Measurements from ENCODE around the gene MMS19.

MMS19 gene, protein sequence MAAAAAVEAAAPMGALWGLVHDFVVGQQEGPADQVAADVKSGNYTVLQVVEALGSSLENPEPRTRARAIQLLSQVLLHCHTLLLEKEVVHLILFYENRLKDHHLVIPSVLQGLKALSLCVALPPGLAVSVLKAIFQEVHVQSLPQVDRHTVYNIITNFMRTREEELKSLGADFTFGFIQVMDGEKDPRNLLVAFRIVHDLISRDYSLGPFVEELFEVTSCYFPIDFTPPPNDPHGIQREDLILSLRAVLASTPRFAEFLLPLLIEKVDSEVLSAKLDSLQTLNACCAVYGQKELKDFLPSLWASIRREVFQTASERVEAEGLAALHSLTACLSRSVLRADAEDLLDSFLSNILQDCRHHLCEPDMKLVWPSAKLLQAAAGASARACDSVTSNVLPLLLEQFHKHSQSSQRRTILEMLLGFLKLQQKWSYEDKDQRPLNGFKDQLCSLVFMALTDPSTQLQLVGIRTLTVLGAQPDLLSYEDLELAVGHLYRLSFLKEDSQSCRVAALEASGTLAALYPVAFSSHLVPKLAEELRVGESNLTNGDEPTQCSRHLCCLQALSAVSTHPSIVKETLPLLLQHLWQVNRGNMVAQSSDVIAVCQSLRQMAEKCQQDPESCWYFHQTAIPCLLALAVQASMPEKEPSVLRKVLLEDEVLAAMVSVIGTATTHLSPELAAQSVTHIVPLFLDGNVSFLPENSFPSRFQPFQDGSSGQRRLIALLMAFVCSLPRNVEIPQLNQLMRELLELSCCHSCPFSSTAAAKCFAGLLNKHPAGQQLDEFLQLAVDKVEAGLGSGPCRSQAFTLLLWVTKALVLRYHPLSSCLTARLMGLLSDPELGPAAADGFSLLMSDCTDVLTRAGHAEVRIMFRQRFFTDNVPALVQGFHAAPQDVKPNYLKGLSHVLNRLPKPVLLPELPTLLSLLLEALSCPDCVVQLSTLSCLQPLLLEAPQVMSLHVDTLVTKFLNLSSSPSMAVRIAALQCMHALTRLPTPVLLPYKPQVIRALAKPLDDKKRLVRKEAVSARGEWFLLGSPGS

DNA sequence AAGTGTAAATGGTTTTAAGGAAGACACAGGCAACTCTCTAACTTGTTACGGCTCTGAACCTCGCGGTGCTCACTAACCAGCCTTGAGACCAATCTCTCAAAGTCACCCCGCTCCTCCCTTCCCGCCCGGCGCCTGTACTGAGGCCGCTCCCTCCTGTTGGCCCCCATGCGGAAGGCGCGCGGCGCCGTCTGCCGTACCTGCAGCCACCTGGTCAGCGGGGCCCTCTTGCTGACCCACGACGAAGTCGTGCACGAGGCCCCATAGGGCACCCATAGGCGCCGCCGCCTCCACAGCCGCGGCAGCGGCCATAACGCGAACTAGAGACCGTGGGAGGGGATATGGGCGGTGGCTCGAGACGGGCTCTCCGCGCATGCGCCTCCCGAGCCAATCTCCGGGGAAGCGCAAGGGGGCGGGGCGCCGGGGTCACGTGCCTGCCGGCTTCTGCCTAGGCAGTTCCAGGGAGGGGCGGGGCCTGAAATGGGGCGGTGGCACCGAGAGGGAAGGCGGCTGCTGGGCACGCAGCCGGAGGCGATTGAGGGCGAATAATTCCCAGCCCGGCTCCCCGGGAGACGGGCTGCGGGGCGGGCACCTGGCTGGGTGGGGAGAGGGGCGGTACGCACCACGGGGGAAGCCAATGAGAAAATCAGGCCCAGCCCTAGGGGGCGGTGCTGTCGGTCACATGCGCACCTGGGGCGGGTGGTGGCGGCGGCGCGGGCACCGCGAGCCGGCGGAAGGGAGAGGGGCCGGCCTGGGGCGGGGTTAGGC is at the start of gene MMS19:
Gene MMS19, minus strand, starts transcription at position 347 of the 765 bp plus-strand sequence. Its CDS starts 38 bp downstream, at position 309.
- DNase-seq (ENCODE audit: low read depth in 2 of 2), result peak; percentile 98 to 100

DNA sequence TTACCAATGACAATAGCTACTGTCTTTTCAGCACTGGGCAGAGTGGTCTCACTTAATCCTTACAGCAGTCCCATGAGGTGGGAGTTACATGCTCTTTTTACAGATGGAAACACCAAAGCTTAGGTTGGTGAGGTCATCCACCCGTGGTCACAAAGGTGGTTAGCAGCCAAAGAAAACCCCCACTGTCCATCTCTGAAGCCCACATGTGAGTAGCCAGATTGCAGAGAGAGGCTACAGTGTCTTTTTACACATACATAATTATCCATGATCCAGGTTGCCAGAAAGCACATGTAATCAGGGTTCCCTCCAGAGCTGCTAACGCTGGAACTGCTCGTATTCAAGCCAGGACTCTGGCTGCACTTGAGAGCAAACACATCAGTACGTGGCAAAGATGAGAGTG is 49.7 kb upstream of the MMS19 start:
- no peak for DNase-seq (ENCODE audit: low read depth in 2 of 2)

GRCh38 chr10:97547271-97547600 is 49.0 kb upstream of the MMS19 start:
- DNase-seq (ENCODE audit: low read depth in 2 of 2), result no peak

- DNase-seq (ENCODE audit: low read depth in 2 of 2), result no peak
Observed at GRCh38 chr10:97546456-97547270, 48.4 kb upstream of the MMS19 start.

DNA sequence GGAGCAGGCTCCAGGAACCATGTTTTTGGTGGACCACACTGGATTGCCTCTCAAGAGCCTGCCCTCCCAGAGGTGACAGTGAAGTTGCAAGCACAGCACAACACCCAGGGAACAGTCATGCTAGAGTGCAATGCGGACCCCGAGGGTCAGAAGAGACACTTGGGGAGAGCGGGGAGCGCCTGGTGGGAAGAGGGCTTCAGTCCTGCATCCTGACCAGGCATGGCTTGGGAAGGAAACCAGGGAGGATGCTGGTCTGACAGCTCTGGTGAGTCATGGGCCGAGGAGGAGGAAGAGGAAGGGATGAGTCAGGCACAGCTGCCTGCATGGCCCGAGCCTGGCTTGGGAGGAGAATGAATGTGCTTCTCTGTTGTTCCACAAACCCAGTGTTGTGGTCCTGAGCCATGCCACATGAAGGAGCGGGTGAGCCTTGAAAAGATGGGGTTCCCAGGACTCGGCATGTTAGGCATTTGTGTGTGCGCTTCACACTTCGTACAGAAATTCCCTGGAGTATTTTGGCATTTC is 44.9 kb upstream of the MMS19 start:
- no peak for DNase-seq (ENCODE audit: low read depth in 2 of 2)

- DNase-seq (ENCODE audit: low read depth in 2 of 2), result no peak
Observed at GRCh38 chr10:97542169-97543024, 44.2 kb upstream of the MMS19 start.

- no peak for DNase-seq (ENCODE audit: low read depth in 2 of 2)
Observed at GRCh38 chr10:97540669-97541500, 42.7 kb upstream of the MMS19 start.

DNA sequence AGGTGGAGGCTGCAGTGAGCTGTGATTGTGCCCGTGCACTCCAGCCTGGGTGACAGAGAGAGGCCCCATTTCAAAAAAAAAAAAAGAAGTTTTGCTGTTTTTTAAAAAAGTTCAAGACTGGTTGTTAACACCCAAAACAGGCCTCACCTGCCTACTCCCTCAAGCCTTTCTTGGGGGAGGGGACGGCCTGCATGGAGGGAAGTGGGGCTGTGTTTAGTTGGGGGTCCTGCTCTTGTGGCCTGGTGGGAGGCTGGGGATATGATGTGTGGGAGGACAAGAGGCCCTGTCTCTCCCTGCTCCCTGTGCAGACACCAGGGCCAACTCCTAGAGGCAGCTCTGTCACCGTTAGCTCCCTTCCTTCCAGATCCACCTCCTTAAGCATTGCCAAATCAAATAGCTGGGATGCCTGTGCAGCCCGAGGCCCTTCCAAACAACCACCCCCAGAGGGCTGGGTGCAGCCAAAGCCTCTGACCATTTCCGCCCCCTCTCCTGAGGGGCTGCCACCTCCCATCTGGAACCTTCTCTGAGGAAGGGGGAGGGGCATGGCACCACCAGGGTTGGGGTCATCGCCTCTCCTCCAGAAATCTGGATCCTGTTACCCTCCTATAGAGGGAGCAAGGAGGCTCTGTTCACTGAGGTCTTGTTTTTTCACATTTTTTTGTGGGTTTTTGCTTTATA is 41.4 kb upstream of the MMS19 start:
- DNase-seq (ENCODE audit: low read depth in 2 of 2), result no peak

GRCh38 chr10:97538839-97539238 is 40.6 kb upstream of the MMS19 start:
- DNase-seq (ENCODE audit: low read depth in 2 of 2), result no peak

GRCh38 chr10:97538411-97538810 is 40.2 kb upstream of the MMS19 start:
- DNase-seq (ENCODE audit: low read depth in 2 of 2), result no peak

- no peak for DNase-seq (ENCODE audit: low read depth in 2 of 2)
Observed at GRCh38 chr10:97537186-97537869, 39.1 kb upstream of the MMS19 start.

GRCh38 chr10:97534746-97535367 is 36.6 kb upstream of the MMS19 start:
- DNase-seq (ENCODE audit: low read depth in 2 of 2), result no peak

DNA sequence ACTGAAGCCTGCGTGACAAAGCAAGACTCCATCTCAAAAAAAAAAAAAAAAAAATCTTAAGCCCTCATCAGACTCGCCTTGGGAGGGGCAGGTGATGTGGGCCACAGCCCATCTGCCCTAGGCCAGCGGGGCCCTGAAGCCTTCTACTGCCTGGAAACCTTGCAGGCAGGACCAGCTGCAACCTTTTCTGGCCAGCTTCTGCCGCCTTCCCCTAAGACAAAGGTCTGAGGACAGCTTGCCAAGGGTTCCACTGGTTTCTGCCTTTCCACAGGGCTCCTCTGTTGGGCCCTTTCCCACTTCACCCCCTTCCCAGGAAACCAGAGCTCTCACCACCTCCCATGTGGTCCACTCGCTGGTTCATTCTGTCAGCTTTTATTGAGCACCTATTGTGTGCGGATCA is 35.7 kb upstream of the MMS19 start:
- DNase-seq (ENCODE audit: low read depth in 2 of 2), result no peak

DNA sequence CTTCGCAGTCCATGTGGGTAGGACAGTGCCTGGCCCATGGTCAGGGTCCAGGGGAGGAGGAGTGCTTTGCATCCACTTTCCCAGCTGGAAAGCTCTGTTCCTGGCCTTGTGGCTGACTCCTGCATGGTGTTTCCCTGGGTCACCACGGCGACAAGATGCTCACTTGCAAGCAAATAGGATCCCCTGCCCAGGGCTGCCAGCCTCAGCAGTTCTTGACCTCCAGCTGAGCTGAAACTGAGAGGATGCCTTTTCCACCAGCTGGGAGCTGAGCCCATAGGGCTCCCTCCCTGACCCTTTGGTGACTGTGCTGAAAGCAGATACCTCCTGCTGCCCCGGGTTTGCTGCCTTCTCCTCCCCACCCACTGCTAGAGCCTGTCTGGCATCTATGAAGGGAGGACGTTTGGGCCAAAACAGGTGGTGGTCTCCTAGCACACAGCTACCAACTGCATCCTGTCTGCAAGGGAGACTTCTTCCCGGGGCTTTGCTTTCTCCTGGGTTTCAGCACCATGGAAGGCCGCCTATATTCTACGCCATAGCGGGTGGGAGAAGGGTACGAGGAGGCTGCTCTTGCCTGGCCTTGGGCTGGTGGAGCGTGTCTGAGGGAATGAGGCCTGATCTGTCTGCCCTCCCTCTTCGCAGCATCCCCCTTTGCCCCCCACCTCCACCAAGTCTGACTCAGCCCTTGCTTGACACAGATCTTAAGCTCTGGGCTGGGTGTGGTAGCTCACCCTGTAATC is 34.9 kb upstream of the MMS19 start:
- DNase-seq (ENCODE audit: low read depth in 2 of 2), result no peak

DNA sequence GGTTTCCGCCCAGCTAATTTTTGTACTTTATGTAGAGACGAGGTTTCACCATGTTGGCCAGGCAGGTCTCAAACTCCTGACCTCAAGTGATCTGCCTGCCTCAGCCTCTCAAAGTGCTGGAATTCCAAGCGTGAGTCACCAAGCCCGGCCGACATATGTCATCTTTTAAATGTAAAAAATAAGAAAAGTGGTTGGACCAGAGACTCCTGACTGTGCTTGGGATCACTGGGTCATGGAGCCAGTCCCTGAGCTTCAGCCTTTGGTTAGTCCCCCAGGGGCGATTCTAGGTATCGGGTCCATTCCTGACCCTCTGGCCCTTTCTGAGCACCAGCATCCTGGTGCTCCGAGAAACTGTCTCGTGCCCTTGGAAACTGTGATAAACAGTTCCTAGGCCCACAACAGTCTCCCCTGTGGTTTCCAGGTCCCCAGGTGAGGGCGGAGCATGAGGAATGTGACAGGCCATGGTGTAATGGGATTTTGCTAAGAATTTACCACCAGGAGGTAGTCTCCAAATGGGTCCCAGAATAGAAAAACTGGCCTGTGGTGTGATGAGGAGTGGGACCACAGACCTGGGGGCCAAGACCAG is 33.3 kb upstream of the MMS19 start:
- no peak for DNase-seq (ENCODE audit: low read depth in 2 of 2)
